A549 (cell line): Measurements from ENCODE around the gene B4GALT2.

Source experiments
- BHLHE40 ChIP-seq: IDR thresholded peaks from 2 replicates; pipeline ENCODE4 v1.6.1; 2012; ENCODE audit warnings: low read depth, low read length, inconsistent platforms
- CHD2 ChIP-seq: fragments of 150-350 bp; IDR thresholded peaks from 2 replicates; pipeline ENCODE4 v1.6.1; 2014; ENCODE audit warnings: low read length; ENCODE audit not compliant: partially characterized antibody
- FOXS1 ChIP-seq: fragments of 250-450 bp; sonication (Bioruptor Pico); IDR thresholded peaks from 2 replicates; pipeline ENCODE4 v1.5.0; 2020; ENCODE audit warnings: mild to moderate bottlenecking, moderate library complexity
- JUN ChIP-seq, 2 experiments: fragments of >200 bp; sonication (Bioruptor Twin); formaldehyde crosslinking; IDR thresholded peaks; 2 replicates in 1 of 2; 3 replicates in 1 of 2; pipeline ENCODE4 v1.6.1; 2016 to 2017
- POLR2A ChIP-seq: IDR thresholded peaks from 2 replicates; pipeline ENCODE4 v1.6.1; 2012; ENCODE audit warnings: mild to moderate bottlenecking, low read length
- RAD21 ChIP-seq, 2 experiments: fragments of >200 bp in 1 of 2; sonication (Bioruptor Twin) in 1 of 2; formaldehyde crosslinking in 1 of 2; IDR thresholded peaks in 1 of 2; conservative IDR thresholded peaks in 1 of 2; 2 replicates in 1 of 2; 3 replicates in 1 of 2; pipeline ENCODE4 v1.6.1; 2012 to 2018; ENCODE audit warnings: inconsistent platforms in 1 of 2
- RNF2 ChIP-seq: fragments of 200-600 bp; sonication (generic); IDR thresholded peaks from 2 replicates; pipeline ENCODE4 v1.6.1; 2016; ENCODE audit warnings: low read depth, mild to moderate bottlenecking, antibody characterized with exemption, moderate library complexity, borderline replicate concordance
- SMC3 ChIP-seq: fragments of >200 bp; sonication (Bioruptor Twin); formaldehyde crosslinking; IDR thresholded peaks from 3 replicates; pipeline ENCODE4 v1.6.1; 2018; ENCODE audit warnings: inconsistent platforms
- SREBF2 ChIP-seq: fragments of 450-650 bp; IDR thresholded peaks from 2 replicates; pipeline ENCODE4 v1.6.1; 2014; ENCODE audit warnings: mild to moderate bottlenecking, moderate library complexity
- TF ChIP-seq, protein P1 (sequence below): fragments of >200 bp; sonication (Bioruptor Twin); formaldehyde crosslinking; IDR thresholded peaks from 3 replicates; pipeline ENCODE4 v1.5.1; 2016
- TF ChIP-seq, protein P2 (sequence below): fragments of 200-600 bp; sonication (generic); IDR thresholded peaks from 2 replicates; pipeline ENCODE4 v1.6.1; 2016; ENCODE audit warnings: antibody characterized with exemption, mild to moderate bottlenecking, moderate library complexity
- TF ChIP-seq, protein P3 (sequence below): IDR thresholded peaks from 2 replicates; pipeline ENCODE4 v1.6.1; 2012

DNA sequence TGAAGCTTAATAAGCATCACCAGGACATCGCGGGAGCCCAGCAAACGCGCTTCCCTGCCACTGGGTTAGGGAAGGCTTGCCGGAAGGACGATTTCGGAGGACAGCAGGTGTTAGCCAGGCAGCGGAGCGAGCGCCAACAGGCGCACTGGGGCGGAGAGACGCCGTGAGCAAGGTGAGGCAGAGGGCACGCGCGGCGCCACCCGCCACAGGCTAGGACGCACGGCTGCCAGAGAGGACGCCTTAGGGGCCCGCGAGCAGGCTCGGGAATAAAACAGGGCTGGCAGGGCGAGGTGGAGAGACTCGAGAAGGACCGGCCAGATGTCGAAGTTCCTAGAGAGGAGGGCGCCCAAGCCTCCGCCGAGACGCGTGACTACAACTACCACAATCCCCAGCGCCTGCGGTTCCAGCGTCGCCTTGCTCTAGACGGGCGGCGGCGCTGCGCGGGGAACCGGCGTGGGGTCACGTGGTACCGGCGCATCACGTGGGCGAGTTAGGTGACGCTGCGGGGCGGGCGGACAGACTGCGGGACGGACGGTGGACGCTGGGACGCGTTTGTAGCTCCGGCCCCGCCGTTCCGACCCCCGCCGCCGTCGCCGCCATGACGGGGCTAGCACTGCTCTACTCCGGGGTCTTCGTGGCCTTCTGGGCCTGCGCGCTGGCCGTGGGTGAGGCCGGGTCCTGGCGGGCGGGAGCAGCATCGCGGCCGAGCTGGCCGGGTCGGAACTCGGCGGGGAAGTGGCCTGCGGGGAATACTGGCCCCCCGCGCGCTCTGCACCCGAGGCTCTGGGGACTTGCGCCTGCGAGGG is 4.4 kb upstream of the B4GALT2 start, which contains the start of gene ATP6V0B:
- TF ChIP-seq, protein P1, sequence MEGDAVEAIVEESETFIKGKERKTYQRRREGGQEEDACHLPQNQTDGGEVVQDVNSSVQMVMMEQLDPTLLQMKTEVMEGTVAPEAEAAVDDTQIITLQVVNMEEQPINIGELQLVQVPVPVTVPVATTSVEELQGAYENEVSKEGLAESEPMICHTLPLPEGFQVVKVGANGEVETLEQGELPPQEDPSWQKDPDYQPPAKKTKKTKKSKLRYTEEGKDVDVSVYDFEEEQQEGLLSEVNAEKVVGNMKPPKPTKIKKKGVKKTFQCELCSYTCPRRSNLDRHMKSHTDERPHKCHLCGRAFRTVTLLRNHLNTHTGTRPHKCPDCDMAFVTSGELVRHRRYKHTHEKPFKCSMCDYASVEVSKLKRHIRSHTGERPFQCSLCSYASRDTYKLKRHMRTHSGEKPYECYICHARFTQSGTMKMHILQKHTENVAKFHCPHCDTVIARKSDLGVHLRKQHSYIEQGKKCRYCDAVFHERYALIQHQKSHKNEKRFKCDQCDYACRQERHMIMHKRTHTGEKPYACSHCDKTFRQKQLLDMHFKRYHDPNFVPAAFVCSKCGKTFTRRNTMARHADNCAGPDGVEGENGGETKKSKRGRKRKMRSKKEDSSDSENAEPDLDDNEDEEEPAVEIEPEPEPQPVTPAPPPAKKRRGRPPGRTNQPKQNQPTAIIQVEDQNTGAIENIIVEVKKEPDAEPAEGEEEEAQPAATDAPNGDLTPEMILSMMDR: no peak
- TF ChIP-seq SMC3 (no peak), CHD2 (no peak), RAD21 (conservative IDR thresholded peaks at IDR 0.05 in 1 of 2, IDR thresholded peaks at IDR 0.05 in 1 of 2) (no peak), BHLHE40 (no peak), POLR2A (peak; percentile 56), JUN (IDR thresholded peaks at IDR 0.05) (peak; percentile 44 to 80; a peak in 4 of 5 replicates), FOXS1 (no peak), SREBF2 (no peak), RNF2 (no peak)
- TF ChIP-seq, protein P2, sequence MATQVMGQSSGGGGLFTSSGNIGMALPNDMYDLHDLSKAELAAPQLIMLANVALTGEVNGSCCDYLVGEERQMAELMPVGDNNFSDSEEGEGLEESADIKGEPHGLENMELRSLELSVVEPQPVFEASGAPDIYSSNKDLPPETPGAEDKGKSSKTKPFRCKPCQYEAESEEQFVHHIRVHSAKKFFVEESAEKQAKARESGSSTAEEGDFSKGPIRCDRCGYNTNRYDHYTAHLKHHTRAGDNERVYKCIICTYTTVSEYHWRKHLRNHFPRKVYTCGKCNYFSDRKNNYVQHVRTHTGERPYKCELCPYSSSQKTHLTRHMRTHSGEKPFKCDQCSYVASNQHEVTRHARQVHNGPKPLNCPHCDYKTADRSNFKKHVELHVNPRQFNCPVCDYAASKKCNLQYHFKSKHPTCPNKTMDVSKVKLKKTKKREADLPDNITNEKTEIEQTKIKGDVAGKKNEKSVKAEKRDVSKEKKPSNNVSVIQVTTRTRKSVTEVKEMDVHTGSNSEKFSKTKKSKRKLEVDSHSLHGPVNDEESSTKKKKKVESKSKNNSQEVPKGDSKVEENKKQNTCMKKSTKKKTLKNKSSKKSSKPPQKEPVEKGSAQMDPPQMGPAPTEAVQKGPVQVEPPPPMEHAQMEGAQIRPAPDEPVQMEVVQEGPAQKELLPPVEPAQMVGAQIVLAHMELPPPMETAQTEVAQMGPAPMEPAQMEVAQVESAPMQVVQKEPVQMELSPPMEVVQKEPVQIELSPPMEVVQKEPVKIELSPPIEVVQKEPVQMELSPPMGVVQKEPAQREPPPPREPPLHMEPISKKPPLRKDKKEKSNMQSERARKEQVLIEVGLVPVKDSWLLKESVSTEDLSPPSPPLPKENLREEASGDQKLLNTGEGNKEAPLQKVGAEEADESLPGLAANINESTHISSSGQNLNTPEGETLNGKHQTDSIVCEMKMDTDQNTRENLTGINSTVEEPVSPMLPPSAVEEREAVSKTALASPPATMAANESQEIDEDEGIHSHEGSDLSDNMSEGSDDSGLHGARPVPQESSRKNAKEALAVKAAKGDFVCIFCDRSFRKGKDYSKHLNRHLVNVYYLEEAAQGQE: no peak
- TF ChIP-seq, protein P3, sequence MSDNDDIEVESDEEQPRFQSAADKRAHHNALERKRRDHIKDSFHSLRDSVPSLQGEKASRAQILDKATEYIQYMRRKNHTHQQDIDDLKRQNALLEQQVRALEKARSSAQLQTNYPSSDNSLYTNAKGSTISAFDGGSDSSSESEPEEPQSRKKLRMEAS: peak; percentile 81
